Activated T-cell treated with anti-CD3 and anti-CD28 coated beads, Interleukin-2, amount 50 U/mL, for 48 hours (primary cell): ENCODE results near the gene KRT81.
"Not testable (repeated sequence)": the region's sequence is repeated elsewhere in the genome, so short reads cannot be mapped to it uniquely, and the experiment has no call there.

Experiments
- DNase-seq, 2 experiments: peaks; one replicate each; pipeline ENCODE4 v3.0.0-alpha.2; 2020

Gene KRT81

GRCh38 chr12:52295663-52296062 is 4.3 kb upstream of the KRT81 start:
- DNase-seq: peak in 1 of 2 experiments; percentile 4

- DNase-seq: no peak
These were observed 3.5 kb upstream of the KRT81 start for GRCh38 chr12:52294803-52295202.

GRCh38 chr12:52293926-52294325 is 2.6 kb upstream of the KRT81 start:
- DNase-seq: peak in 1 of 2 experiments; percentile 2

GRCh38 chr12:52290483-52291134 is 725 bp downstream of the KRT81 start:
- DNase-seq: not testable (repeated sequence)

GRCh38 chr12:52287816-52288805 is 3.2 kb downstream of the KRT81 start:
- DNase-seq: peak in 1 of 2 experiments; percentile 14

- DNase-seq: peak in 1 of 2 experiments; percentile 15
These were observed 4.2 kb downstream of the KRT81 start for GRCh38 chr12:52286857-52287785.

GRCh38 chr12:52285851-52286530 is 5.3 kb downstream of the KRT81 start:
- DNase-seq: peak in 1 of 2 experiments; percentile 5

- DNase-seq: no peak
These were observed 6.1 kb downstream of the KRT81 start for GRCh38 chr12:52285172-52285745.

GRCh38 chr12:52284562-52285171 is 6.7 kb downstream of the KRT81 start:
- DNase-seq: no peak

- DNase-seq: peak in 1 of 2 experiments; percentile 6
These were observed 10.4 kb downstream of the KRT81 start for GRCh38 chr12:52280796-52281560.

GRCh38 chr12:52280319-52280795 is 11.0 kb downstream of the KRT81 start:
- DNase-seq: peak in 1 of 2 experiments; percentile 8

- peak in 1 of 2 experiments; percentile 4 for DNase-seq
These were observed 11.7 kb downstream of the KRT81 start for GRCh38 chr12:52279422-52280318.

GRCh38 chr12:52278575-52279421 is 12.5 kb downstream of the KRT81 start:
- DNase-seq: peak; percentile 81 to 86

- DNase-seq: peak in 1 of 2 experiments; percentile 12
These were observed 13.7 kb downstream of the KRT81 start for GRCh38 chr12:52277486-52278245.

- no peak for DNase-seq
These were observed 15.6 kb downstream of the KRT81 start for GRCh38 chr12:52275686-52276085.

- peak in 1 of 2 experiments; percentile 4 for DNase-seq
These were observed 16.7 kb downstream of the KRT81 start, which contains the start of gene KRT86 for GRCh38 chr12:52274521-52275120. TSS of gene KRT86 (plus strand) at chr12:52274645. CDS start at chr12:52301917, 27,272 bp downstream.

GRCh38 chr12:52271158-52271557 is 20.2 kb downstream of the KRT81 start:
- DNase-seq: no peak
